HEK293 (cell line): ENCODE data around the gene UFSP1.

Experiments
- BCL11B ChIP-seq: fragments of 450-650 bp; formaldehyde crosslinking; IDR thresholded peaks from 2 replicates; pipeline ENCODE4 v1.5.1; 2016; ENCODE audit warnings: low read depth, missing biosample characterization, missing genetic modification characterization
- KLF10 ChIP-seq: fragments of 450-650 bp; IDR thresholded peaks from 2 replicates; pipeline ENCODE4 v1.5.1; 2018; ENCODE audit warnings: missing biosample characterization, mild to moderate bottlenecking, missing genetic modification characterization
- KLF9 ChIP-seq: fragments of 450-650 bp; formaldehyde crosslinking; IDR thresholded peaks from 2 replicates; pipeline ENCODE4 v1.5.1; 2016; ENCODE audit warnings: missing biosample characterization, missing genetic modification characterization, low read depth
- SCRT1 ChIP-seq: fragments of 450-650 bp; formaldehyde crosslinking; IDR thresholded peaks from 2 replicates; pipeline ENCODE4 v1.5.1; 2016; ENCODE audit warnings: missing biosample characterization, missing genetic modification characterization, borderline replicate concordance
- SCRT2 ChIP-seq: fragments of 450-650 bp; formaldehyde crosslinking; IDR thresholded peaks from 2 replicates; pipeline ENCODE4 v1.5.1; 2016; ENCODE audit warnings: missing biosample characterization, missing genetic modification characterization
- SP3 ChIP-seq: fragments of 450-650 bp; formaldehyde crosslinking; IDR thresholded peaks from 2 replicates; pipeline ENCODE4 v1.5.1; 2016; ENCODE audit warnings: missing biosample characterization, missing genetic modification characterization
- ZBTB17 ChIP-seq: fragments of 450-650 bp; formaldehyde crosslinking; IDR thresholded peaks from 2 replicates; pipeline ENCODE4 v1.5.1; 2016; ENCODE audit warnings: missing biosample characterization, missing genetic modification characterization
- ZBTB21 ChIP-seq: fragments of 450-650 bp; formaldehyde crosslinking; IDR thresholded peaks from 2 replicates; pipeline ENCODE4 v1.5.1; 2017; ENCODE audit warnings: missing biosample characterization, missing genetic modification characterization
- ZBTB7A ChIP-seq: fragments of 450-650 bp; formaldehyde crosslinking; IDR thresholded peaks from 2 replicates; pipeline ENCODE4 v1.5.1; 2016; ENCODE audit warnings: low read depth, missing biosample characterization, missing genetic modification characterization
- ZBTB8A ChIP-seq: fragments of 450-650 bp; formaldehyde crosslinking; IDR thresholded peaks from 2 replicates; pipeline ENCODE4 v1.5.1; 2016; ENCODE audit warnings: missing biosample characterization, missing genetic modification characterization
- ZNF155 ChIP-seq: fragments of 450-650 bp; formaldehyde crosslinking; IDR thresholded peaks from 2 replicates; pipeline ENCODE4 v1.5.1; 2016; ENCODE audit warnings: missing biosample characterization, missing genetic modification characterization
- ZNF184 ChIP-seq: fragments of 450-650 bp; IDR thresholded peaks from 2 replicates; pipeline ENCODE4 v1.5.1; 2018; ENCODE audit warnings: missing biosample characterization, mild to moderate bottlenecking, missing genetic modification characterization
- ZNF202 ChIP-seq: fragments of 450-650 bp; formaldehyde crosslinking; IDR thresholded peaks from 2 replicates; pipeline ENCODE4 v1.5.1; 2016; ENCODE audit warnings: missing biosample characterization, missing genetic modification characterization, borderline replicate concordance
- ZNF473 ChIP-seq: fragments of 450-650 bp; formaldehyde crosslinking; IDR thresholded peaks from 2 replicates; pipeline ENCODE4 v1.5.1; 2017; ENCODE audit warnings: missing biosample characterization, missing genetic modification characterization
- ZNF514 ChIP-seq: fragments of 450-650 bp; formaldehyde crosslinking; IDR thresholded peaks from 2 replicates; pipeline ENCODE4 v1.5.1; 2016; ENCODE audit warnings: missing biosample characterization, missing genetic modification characterization
- ZNF521 ChIP-seq: fragments of 450-650 bp; formaldehyde crosslinking; IDR thresholded peaks from 2 replicates; pipeline ENCODE4 v1.5.1; 2017; ENCODE audit warnings: missing biosample characterization, mild to moderate bottlenecking, missing genetic modification characterization
- ZNF530 ChIP-seq: fragments of 450-650 bp; formaldehyde crosslinking; IDR thresholded peaks from 2 replicates; pipeline ENCODE4 v1.5.1; 2016; ENCODE audit warnings: low read depth, missing biosample characterization, missing genetic modification characterization
- ZNF560 ChIP-seq: fragments of 450-650 bp; formaldehyde crosslinking; IDR thresholded peaks from 2 replicates; pipeline ENCODE4 v1.5.1; 2017; ENCODE audit warnings: missing biosample characterization, missing genetic modification characterization, borderline replicate concordance
- ZNF571 ChIP-seq: fragments of 450-650 bp; formaldehyde crosslinking; IDR thresholded peaks from 2 replicates; pipeline ENCODE4 v1.5.0; 2017; ENCODE audit warnings: missing biosample characterization, missing genetic modification characterization
- ZNF654 ChIP-seq: fragments of 450-650 bp; formaldehyde crosslinking; IDR thresholded peaks from 2 replicates; pipeline ENCODE4 v1.5.1; 2016; ENCODE audit warnings: low read depth, missing biosample characterization, missing genetic modification characterization
- ZNF658 ChIP-seq: fragments of 450-650 bp; formaldehyde crosslinking; IDR thresholded peaks from 2 replicates; pipeline ENCODE4; 2016; ENCODE audit warnings: missing biosample characterization, missing genetic modification characterization
- TF ChIP-seq, protein P1 (sequence below): fragments of 450-650 bp; formaldehyde crosslinking; IDR thresholded peaks from 2 replicates; pipeline ENCODE4 v1.5.1; 2016; ENCODE audit warnings: missing biosample characterization, missing genetic modification characterization, borderline replicate concordance
- TF ChIP-seq, protein P2 (sequence below): fragments of 450-650 bp; formaldehyde crosslinking; IDR thresholded peaks from 2 replicates; pipeline ENCODE4 v1.5.1; 2016; ENCODE audit warnings: missing biosample characterization, missing genetic modification characterization
- TF ChIP-seq, protein P3 (sequence below): fragments of 450-650 bp; formaldehyde crosslinking; IDR thresholded peaks from 2 replicates; pipeline ENCODE4 v1.5.1; 2016; ENCODE audit warnings: missing biosample characterization, missing genetic modification characterization
- TF ChIP-seq, protein P4 (sequence below): fragments of 450-650 bp; formaldehyde crosslinking; IDR thresholded peaks from 2 replicates; pipeline ENCODE4 v1.5.1; 2016; ENCODE audit warnings: missing biosample characterization, missing genetic modification characterization
- TF ChIP-seq, protein P5 (sequence below): fragments of 450-650 bp; formaldehyde crosslinking; IDR thresholded peaks from 2 replicates; pipeline ENCODE4 v1.5.1; 2016; ENCODE audit warnings: missing biosample characterization, missing genetic modification characterization
- TF ChIP-seq, protein P6 (sequence below): IDR thresholded peaks from 2 replicates; pipeline ENCODE4 v1.6.1; 2011; ENCODE audit warnings: mild to moderate bottlenecking, low read depth, low read length, borderline replicate concordance

The UFSP1 gene

DNA sequence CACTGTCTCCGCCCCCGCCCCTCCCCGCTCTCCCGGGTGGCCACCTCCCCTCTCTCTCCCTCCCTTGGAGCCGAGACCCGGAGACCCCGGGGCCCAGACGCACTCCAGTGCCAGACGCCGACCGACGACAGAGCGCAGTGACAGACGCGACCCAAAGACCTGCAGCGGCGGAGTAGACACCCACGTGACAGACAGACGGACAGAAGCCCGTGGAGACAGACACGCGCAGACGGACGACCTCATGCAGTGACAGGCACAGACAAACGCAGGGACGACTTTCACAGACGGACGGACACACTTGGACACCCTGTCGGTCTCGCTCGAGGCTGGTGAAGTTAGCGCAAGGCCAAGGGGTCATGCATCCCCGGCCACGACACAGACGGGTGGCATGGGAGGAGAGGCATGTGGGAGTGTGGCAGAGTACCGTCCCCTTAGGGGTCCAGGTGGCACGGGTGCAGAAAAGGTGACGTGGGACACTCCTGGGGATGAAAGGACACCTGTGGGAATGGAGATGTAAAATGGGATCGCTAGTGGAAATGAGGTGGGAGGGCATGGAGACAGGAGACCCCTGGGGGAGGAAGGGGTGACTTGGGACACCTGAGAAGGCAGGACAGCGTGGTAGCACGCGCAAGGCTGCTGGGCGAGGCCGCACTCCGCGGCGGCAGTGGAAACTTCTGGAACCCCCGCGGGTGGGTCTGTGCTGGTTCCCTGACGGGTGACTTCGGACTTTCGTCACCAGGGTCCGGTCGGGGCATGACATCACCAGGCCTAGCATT, 6.6 kb upstream of the UFSP1 start (continued):
- TF ChIP-seq SCRT1 (tag by site-specific recombination), result peak; percentile 92
- TF ChIP-seq ZNF184 (tag by site-specific recombination), result 0 out of 2 replicates have a peak, but pooled peaks have one; percentile 6
- TF ChIP-seq ZNF571 (tag by site-specific recombination), result no peak
- TF ChIP-seq, protein P1, sequence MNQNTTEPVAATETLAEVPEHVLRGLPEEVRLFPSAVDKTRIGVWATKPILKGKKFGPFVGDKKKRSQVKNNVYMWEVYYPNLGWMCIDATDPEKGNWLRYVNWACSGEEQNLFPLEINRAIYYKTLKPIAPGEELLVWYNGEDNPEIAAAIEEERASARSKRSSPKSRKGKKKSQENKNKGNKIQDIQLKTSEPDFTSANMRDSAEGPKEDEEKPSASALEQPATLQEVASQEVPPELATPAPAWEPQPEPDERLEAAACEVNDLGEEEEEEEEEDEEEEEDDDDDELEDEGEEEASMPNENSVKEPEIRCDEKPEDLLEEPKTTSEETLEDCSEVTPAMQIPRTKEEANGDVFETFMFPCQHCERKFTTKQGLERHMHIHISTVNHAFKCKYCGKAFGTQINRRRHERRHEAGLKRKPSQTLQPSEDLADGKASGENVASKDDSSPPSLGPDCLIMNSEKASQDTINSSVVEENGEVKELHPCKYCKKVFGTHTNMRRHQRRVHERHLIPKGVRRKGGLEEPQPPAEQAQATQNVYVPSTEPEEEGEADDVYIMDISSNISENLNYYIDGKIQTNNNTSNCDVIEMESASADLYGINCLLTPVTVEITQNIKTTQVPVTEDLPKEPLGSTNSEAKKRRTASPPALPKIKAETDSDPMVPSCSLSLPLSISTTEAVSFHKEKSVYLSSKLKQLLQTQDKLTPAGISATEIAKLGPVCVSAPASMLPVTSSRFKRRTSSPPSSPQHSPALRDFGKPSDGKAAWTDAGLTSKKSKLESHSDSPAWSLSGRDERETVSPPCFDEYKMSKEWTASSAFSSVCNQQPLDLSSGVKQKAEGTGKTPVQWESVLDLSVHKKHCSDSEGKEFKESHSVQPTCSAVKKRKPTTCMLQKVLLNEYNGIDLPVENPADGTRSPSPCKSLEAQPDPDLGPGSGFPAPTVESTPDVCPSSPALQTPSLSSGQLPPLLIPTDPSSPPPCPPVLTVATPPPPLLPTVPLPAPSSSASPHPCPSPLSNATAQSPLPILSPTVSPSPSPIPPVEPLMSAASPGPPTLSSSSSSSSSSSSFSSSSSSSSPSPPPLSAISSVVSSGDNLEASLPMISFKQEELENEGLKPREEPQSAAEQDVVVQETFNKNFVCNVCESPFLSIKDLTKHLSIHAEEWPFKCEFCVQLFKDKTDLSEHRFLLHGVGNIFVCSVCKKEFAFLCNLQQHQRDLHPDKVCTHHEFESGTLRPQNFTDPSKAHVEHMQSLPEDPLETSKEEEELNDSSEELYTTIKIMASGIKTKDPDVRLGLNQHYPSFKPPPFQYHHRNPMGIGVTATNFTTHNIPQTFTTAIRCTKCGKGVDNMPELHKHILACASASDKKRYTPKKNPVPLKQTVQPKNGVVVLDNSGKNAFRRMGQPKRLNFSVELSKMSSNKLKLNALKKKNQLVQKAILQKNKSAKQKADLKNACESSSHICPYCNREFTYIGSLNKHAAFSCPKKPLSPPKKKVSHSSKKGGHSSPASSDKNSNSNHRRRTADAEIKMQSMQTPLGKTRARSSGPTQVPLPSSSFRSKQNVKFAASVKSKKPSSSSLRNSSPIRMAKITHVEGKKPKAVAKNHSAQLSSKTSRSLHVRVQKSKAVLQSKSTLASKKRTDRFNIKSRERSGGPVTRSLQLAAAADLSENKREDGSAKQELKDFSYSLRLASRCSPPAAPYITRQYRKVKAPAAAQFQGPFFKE (tag by site-specific recombination), result 0 out of 2 replicates have a peak, but pooled peaks have one; percentile 75
- peak; percentile 84 for TF ChIP-seq ZBTB21 (tag by site-specific recombination)
- TF ChIP-seq, protein P2, sequence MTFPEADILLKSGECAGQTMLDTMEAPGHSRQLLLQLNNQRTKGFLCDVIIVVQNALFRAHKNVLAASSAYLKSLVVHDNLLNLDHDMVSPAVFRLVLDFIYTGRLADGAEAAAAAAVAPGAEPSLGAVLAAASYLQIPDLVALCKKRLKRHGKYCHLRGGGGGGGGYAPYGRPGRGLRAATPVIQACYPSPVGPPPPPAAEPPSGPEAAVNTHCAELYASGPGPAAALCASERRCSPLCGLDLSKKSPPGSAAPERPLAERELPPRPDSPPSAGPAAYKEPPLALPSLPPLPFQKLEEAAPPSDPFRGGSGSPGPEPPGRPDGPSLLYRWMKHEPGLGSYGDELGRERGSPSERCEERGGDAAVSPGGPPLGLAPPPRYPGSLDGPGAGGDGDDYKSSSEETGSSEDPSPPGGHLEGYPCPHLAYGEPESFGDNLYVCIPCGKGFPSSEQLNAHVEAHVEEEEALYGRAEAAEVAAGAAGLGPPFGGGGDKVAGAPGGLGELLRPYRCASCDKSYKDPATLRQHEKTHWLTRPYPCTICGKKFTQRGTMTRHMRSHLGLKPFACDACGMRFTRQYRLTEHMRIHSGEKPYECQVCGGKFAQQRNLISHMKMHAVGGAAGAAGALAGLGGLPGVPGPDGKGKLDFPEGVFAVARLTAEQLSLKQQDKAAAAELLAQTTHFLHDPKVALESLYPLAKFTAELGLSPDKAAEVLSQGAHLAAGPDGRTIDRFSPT (tag by site-specific recombination), result peak; percentile 97
- TF ChIP-seq, protein P3, sequence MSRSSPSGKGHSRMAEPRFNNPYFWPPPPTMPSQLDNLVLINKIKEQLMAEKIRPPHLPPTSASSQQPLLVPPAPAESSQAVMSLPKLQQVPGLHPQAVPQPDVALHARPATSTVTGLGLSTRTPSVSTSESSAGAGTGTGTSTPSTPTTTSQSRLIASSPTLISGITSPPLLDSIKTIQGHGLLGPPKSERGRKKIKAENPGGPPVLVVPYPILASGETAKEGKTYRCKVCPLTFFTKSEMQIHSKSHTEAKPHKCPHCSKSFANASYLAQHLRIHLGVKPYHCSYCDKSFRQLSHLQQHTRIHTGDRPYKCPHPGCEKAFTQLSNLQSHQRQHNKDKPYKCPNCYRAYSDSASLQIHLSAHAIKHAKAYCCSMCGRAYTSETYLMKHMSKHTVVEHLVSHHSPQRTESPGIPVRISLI (tag by site-specific recombination), result no peak
- TF ChIP-seq, protein P4, sequence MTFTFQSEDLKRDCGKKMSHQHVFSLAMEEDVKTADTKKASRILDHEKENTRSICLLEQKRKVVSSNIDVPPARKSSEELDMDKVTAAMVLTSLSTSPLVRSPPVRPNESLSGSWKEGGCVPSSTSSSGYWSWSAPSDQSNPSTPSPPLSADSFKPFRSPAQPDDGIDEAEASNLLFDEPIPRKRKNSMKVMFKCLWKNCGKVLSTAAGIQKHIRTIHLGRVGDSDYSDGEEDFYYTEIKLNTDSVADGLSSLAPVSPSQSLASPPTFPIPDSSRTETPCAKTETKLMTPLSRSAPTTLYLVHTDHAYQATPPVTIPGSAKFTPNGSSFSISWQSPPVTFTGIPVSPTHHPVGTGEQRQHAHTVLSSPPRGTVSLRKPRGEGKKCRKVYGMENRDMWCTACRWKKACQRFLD (tag by site-specific recombination), result no peak
- TF ChIP-seq BCL11B (tag by site-specific recombination), result peak; percentile 90
- TF ChIP-seq ZNF560 (tag by site-specific recombination), result no peak
- no peak for TF ChIP-seq ZNF202 (tag by site-specific recombination)
- TF ChIP-seq, protein P5, sequence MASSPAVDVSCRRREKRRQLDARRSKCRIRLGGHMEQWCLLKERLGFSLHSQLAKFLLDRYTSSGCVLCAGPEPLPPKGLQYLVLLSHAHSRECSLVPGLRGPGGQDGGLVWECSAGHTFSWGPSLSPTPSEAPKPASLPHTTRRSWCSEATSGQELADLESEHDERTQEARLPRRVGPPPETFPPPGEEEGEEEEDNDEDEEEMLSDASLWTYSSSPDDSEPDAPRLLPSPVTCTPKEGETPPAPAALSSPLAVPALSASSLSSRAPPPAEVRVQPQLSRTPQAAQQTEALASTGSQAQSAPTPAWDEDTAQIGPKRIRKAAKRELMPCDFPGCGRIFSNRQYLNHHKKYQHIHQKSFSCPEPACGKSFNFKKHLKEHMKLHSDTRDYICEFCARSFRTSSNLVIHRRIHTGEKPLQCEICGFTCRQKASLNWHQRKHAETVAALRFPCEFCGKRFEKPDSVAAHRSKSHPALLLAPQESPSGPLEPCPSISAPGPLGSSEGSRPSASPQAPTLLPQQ (tag by site-specific recombination), result peak; percentile 72
- TF ChIP-seq ZNF514, result no peak
- no peak for TF ChIP-seq ZNF530 (tag by site-specific recombination)
- TF ChIP-seq ZBTB8A (tag by site-specific recombination), result no peak
- peak; percentile 68 for TF ChIP-seq SP3 (tag by site-specific recombination)
- peak; percentile 79 for TF ChIP-seq ZBTB7A (tag by site-specific recombination)
- TF ChIP-seq ZNF473 (tag by site-specific recombination), result no peak
- peak; percentile 49; the same call in 1 of the 2 replicates for TF ChIP-seq ZNF658 (tag by site-specific recombination)
- no peak for TF ChIP-seq KLF9 (tag by site-specific recombination)
- TF ChIP-seq ZNF155 (tag by site-specific recombination), result no peak
- TF ChIP-seq ZNF654, result no peak
- peak; percentile 99 for TF ChIP-seq SCRT2 (tag by site-specific recombination)
- peak; percentile 47; the same call in 1 of the 2 replicates for TF ChIP-seq ZBTB17 (tag by site-specific recombination)
- TF ChIP-seq, protein P6, sequence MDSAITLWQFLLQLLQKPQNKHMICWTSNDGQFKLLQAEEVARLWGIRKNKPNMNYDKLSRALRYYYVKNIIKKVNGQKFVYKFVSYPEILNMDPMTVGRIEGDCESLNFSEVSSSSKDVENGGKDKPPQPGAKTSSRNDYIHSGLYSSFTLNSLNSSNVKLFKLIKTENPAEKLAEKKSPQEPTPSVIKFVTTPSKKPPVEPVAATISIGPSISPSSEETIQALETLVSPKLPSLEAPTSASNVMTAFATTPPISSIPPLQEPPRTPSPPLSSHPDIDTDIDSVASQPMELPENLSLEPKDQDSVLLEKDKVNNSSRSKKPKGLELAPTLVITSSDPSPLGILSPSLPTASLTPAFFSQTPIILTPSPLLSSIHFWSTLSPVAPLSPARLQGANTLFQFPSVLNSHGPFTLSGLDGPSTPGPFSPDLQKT, result no peak
- TF ChIP-seq KLF10 (tag by site-specific recombination), result no peak
- no peak for TF ChIP-seq ZNF521 (tag by site-specific recombination)
